Measurements from ENCODE around the gene AIFM1.
"Not testable (repeated sequence)": the region's sequence is repeated elsewhere in the genome, so short reads cannot be mapped to it uniquely, and the experiment has no call there.

AIFM1 gene

GRCh38 chrX:130125091-130125874 is 40.4 kb downstream of the AIFM1 start:
- Histone ChIP-seq H3K27ac (ENCODE audit: low read depth, low read length) (peak overlapping the region; percentile 75), H3K4me1 (ENCODE audit: control insufficient read depth, insufficient read depth, low read length) (no peaks in the 10 kb centered on the region), H3K36me3 (ENCODE audit: control insufficient read depth, insufficient read depth, low read length) (peaks cover 2% of the 10 kb centered on the region), H3K9ac (ENCODE audit: low read length) (no peak overlapping the region), H3K27me3 (ENCODE audit: control insufficient read depth, insufficient read depth, low read length) (no peaks in the 10 kb centered on the region), H3K4me3 (ENCODE audit: low read length) (no peak overlapping the region)

- Histone ChIP-seq H3K9ac (ENCODE audit: low read length) (no peak overlapping the region), H3K36me3 (ENCODE audit: control insufficient read depth, insufficient read depth, low read length) (peaks cover 2% of the 10 kb centered on the region), H3K4me1 (ENCODE audit: control insufficient read depth, insufficient read depth, low read length) (no peaks in the 10 kb centered on the region), H3K27ac (ENCODE audit: low read depth, low read length) (peak overlapping the region; percentile 75), H3K27me3 (ENCODE audit: control insufficient read depth, insufficient read depth, low read length) (no peaks in the 10 kb centered on the region), H3K4me3 (ENCODE audit: low read length) (no peak overlapping the region)
Observed at GRCh38 chrX:130124577-130124976, 41.1 kb downstream of the AIFM1 start.

- Histone ChIP-seq H3K36me3 (ENCODE audit: control insufficient read depth, insufficient read depth, low read length) (no peaks in the 10 kb centered on the region), H3K9ac (ENCODE audit: low read length) (no peak overlapping the region), H3K4me3 (ENCODE audit: low read length) (peak overlapping the region; percentile 57), H3K27ac (ENCODE audit: low read depth, low read length) (peak overlapping the region; percentile 28), H3K4me1 (ENCODE audit: control insufficient read depth, insufficient read depth, low read length) (peaks cover 6% of the 10 kb centered on the region), H3K27me3 (ENCODE audit: control insufficient read depth, insufficient read depth, low read length) (no peaks in the 10 kb centered on the region)
Observed at GRCh38 chrX:130121505-130121800, 44.2 kb downstream of the AIFM1 start.

DNA sequence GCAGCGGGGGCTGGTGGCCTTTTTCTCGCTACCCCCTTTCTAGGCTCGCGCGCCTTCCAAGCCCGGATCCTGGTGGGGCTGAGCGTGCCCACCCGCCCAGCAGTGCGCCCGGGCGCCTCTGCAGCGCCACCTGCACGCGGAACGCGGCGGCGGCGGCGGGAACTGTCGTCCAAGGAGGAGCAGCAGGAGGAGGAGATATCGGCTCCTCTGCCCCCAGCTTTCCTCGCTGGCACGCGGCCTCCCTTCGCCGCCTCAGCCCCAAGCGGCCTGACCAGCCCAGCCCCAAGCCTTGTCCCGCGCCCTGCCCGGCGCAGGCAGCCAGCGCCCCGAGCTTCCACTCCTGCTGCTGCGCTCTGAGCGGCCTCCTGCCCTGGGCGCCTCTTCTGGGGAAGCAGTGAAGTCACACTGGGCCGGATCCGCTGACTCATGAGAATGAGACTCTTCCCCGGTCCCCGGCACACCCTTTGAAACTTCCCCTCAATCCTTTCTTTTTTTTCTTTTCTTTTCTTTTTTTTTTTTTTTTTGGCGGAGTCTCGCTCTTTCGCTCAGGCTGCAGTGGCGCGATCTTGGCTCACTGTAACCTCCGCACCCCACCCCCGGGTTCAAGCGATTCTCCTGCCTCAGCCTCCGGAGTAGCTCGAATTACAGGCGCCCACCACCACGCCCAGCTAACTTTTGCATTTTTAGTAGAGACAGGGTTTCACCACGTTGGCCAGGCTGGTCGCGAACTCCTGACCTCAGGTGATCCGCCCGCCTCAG is 44.7 kb downstream of the AIFM1 start:
- no peaks in the 10 kb centered on the region for H3K36me3 ChIP-seq (ENCODE audit: control insufficient read depth, insufficient read depth, low read length)
- H3K27ac ChIP-seq (ENCODE audit: low read depth, low read length) = peak overlapping the region; percentile 51
- H3K9ac ChIP-seq (ENCODE audit: low read length) = no peak overlapping the region
- H3K4me3 ChIP-seq (ENCODE audit: low read length) = peak overlapping the region; percentile 57
- H3K4me1 ChIP-seq (ENCODE audit: control insufficient read depth, insufficient read depth, low read length) = peaks cover 6% of the 10 kb centered on the region
- no peaks in the 10 kb centered on the region for H3K27me3 ChIP-seq (ENCODE audit: control insufficient read depth, insufficient read depth, low read length)

DNA sequence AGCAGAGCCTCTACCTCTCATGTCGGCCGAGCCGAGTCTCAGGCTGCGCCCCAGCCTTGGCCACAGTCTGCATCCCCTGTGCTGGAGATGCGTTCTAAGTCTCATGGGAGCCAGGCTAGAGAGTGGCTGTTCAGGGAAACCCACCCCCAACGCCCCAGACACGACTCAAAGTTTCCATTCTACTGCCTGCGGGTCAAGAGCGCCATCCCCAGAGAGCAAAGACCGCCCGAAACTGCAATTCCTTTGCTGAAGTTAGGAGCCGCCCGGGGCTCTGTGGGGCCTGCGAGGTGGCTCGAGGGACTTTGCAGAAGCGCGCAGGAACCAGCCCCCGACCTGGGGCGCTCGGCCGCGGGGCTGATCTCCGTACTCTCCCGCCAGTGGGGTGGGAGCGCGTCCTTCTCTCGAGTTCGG is 45.3 kb downstream of the AIFM1 start:
- peak overlapping the region; percentile 57 for H3K4me3 ChIP-seq (ENCODE audit: low read length)
- H3K27me3 ChIP-seq (ENCODE audit: control insufficient read depth, insufficient read depth, low read length) = no peaks in the 10 kb centered on the region
- peaks cover 6% of the 10 kb centered on the region for H3K4me1 ChIP-seq (ENCODE audit: control insufficient read depth, insufficient read depth, low read length)
- no peaks in the 10 kb centered on the region for H3K36me3 ChIP-seq (ENCODE audit: control insufficient read depth, insufficient read depth, low read length)
- H3K27ac ChIP-seq (ENCODE audit: low read depth, low read length) = peak overlapping the region; percentile 42
- no peak overlapping the region for H3K9ac ChIP-seq (ENCODE audit: low read length)

- peaks cover 6% of the 10 kb centered on the region for H3K4me1 ChIP-seq (ENCODE audit: control insufficient read depth, insufficient read depth, low read length)
- no peak overlapping the region for H3K27ac ChIP-seq (ENCODE audit: low read depth, low read length)
- no peaks in the 10 kb centered on the region for H3K36me3 ChIP-seq (ENCODE audit: control insufficient read depth, insufficient read depth, low read length)
- no peaks in the 10 kb centered on the region for H3K27me3 ChIP-seq (ENCODE audit: control insufficient read depth, insufficient read depth, low read length)
- no peak overlapping the region for H3K4me3 ChIP-seq (ENCODE audit: low read length)
- H3K9ac ChIP-seq (ENCODE audit: low read length) = no peak overlapping the region
Observed at GRCh38 chrX:130119312-130119898, 46.2 kb downstream of the AIFM1 start.

- H3K9ac ChIP-seq (ENCODE audit: low read length) = no peak overlapping the region
- peaks cover 2% of the 10 kb centered on the region for H3K27me3 ChIP-seq (ENCODE audit: control insufficient read depth, insufficient read depth, low read length)
- H3K27ac ChIP-seq (ENCODE audit: low read depth, low read length) = peak overlapping the region; percentile 49
- H3K4me1 ChIP-seq (ENCODE audit: control insufficient read depth, insufficient read depth, low read length) = peaks cover 6% of the 10 kb centered on the region
- peak overlapping the region; percentile 15 for H3K4me3 ChIP-seq (ENCODE audit: low read length)
- no peaks in the 10 kb centered on the region for H3K36me3 ChIP-seq (ENCODE audit: control insufficient read depth, insufficient read depth, low read length)
Observed at GRCh38 chrX:130118441-130119311, 47.0 kb downstream of the AIFM1 start.

DNA sequence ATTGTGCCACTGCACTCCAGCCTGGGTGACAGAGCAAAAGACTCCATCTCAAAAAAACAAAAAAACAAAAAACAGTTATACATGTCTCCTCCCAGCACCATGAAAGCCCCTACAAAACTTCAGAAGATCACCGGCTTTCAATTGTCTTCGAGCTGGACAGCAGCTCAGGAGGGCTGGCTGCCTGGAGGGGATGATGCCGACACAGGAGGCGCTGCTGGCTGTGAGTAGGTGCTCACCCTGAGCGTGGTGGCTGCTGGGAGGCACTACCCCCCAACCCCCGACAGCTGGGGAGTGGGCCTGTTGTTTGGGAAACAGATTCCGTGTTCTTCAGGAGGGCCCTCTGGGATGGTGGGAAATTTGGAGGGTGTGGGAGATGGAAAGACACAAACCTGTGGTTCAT is 48.5 kb downstream of the AIFM1 start:
- Histone ChIP-seq H3K27me3 (ENCODE audit: control insufficient read depth, insufficient read depth, low read length) (peaks cover 2% of the 10 kb centered on the region), H3K4me1 (ENCODE audit: control insufficient read depth, insufficient read depth, low read length) (peaks cover 6% of the 10 kb centered on the region), H3K4me3 (ENCODE audit: low read length) (no peak overlapping the region), H3K36me3 (ENCODE audit: control insufficient read depth, insufficient read depth, low read length) (no peaks in the 10 kb centered on the region), H3K27ac (ENCODE audit: low read depth, low read length) (no peak overlapping the region), H3K9ac (ENCODE audit: low read length) (no peak overlapping the region)

DNA sequence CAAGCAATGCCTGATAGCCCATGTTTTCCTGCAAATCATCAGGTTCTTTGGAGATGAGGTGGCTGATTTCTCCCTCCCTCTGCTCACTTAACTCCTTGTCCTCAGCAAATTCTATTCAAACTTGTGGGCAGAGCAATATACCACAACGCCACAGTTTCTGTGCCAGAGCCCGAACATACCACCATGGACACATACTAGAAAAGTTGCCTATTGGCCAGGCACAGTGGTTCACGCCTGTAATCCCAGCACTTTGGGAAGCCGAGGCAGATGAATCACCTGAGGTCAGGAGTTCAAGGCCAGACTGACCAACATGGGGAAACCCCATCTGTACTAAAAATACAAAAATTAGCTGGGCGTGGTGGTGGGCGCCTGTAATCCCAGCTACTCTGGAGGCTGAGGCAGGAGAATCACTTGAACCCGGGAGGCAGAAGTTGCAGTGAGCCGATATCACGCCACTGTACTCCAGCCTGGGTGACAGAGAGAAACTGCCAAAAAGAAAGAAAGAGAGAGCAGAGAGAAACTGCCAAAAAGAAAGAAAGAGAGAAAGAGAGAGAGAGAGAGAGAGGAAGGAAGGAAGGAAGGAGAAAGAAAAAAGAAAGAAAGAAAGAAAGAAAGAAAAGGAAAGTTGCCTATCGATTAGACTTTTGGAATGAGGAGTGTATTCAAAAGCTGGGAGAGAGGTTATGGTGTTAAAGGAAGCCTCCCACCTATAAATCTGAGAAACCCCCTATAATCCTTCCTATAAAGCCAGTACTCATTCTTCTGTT is 50.3 kb downstream of the AIFM1 start:
- H3K4me3 ChIP-seq (ENCODE audit: low read length); H3K36me3 ChIP-seq (ENCODE audit: control insufficient read depth, insufficient read depth, low read length); H3K27me3 ChIP-seq (ENCODE audit: control insufficient read depth, insufficient read depth, low read length); H3K4me1 ChIP-seq (ENCODE audit: control insufficient read depth, insufficient read depth, low read length); H3K27ac ChIP-seq (ENCODE audit: low read depth, low read length); H3K9ac ChIP-seq (ENCODE audit: low read length): not testable (repeated sequence)

DNA sequence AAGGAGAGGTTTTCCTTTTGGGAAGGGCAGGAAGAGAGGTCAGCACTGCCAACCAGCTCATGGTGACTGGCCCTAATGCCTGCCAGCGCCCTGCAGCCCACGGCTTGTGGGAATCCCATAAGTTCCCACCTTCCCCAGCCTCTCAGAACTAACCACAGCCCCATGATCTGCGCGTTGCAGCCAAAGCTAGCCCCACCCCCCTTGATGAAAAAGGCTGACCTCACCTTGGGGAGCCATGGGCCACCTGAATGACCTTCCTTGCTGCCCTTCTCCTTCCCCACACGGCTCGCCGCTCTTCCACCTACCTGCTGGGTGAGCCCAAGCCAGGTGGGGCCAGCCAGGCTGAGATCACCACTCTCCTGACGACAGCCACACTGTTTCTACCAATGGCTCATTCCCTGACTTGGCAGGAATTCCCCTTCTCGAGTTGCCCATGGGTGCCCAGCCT is 51.5 kb downstream of the AIFM1 start:
- H3K27me3 ChIP-seq (ENCODE audit: control insufficient read depth, insufficient read depth, low read length) = peaks cover 2% of the 10 kb centered on the region

DNA sequence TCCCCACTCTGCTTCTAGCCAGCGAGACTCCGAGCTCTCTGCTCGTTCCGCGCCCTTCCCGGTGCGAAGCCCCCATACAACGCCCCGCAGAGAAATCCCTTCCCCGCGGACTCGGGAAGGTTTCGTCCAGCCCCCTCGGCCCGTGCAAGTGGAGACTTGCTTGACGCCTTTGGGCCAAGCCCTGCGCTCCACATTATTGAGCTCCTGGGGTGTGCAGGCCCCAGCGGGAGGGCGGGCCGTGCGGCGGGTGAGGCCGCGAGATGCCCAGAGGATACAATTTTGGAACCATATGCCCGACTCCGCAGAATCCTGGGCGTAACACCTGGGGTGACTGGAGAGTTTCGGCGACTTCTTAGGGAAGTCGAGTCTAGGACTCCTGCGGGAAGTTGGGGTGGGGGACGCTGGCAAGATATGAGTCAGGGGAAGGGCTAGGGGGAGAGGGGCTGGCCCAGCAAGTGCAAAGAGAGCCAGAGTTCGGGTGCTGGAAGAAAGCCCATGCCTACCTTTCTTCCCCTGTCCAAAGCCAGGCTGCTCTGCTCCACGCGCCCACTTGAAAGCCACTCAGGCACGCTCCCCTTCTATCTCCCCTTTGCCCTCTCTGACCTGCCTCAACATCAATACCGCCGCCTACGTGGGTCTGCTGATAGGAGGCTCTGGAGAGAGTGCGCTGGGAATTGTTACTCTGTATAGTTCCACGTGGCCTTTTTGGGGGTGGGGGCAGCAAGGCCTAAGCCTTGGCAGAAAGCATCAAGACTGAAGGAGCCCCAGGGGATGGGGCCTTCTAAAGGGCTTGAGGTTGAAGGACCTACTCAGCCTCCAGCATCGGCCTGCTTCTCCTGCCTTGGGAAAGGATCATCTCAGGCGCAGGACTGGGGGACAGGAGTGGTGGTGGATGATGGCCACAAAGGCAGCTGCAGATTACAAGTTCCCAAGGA is 54.2 kb downstream of the AIFM1 start:
- Histone ChIP-seq H3K4me1 (ENCODE audit: control insufficient read depth, insufficient read depth, low read length) (no peaks in the 10 kb centered on the region), H3K9ac (ENCODE audit: low read length) (no peak overlapping the region), H3K27ac (ENCODE audit: low read depth, low read length) (no peak overlapping the region), H3K36me3 (ENCODE audit: control insufficient read depth, insufficient read depth, low read length) (peaks cover 2% of the 10 kb centered on the region), H3K27me3 (ENCODE audit: control insufficient read depth, insufficient read depth, low read length) (peaks cover 2% of the 10 kb centered on the region), H3K4me3 (ENCODE audit: low read length) (peak overlapping the region; percentile 9)

More for the DNA sequence above, 51.5 kb downstream of the AIFM1 start:
- peaks cover 6% of the 10 kb centered on the region for H3K4me1 ChIP-seq (ENCODE audit: control insufficient read depth, insufficient read depth, low read length)
- H3K9ac ChIP-seq (ENCODE audit: low read length) = no peak overlapping the region
- no peak overlapping the region for H3K4me3 ChIP-seq (ENCODE audit: low read length)
- H3K36me3 ChIP-seq (ENCODE audit: control insufficient read depth, insufficient read depth, low read length) = no peaks in the 10 kb centered on the region
- H3K27ac ChIP-seq (ENCODE audit: low read depth, low read length) = no peak overlapping the region
